Heart left ventricle (tissue), 16 donors: ENCODE results near the gene NFE2L1. TPM values are rescaled to one million over a fixed set of nuclear protein-coding genes. Genes with fewer than 3 reads are reported as not detected.

Experiments used
- ATAC-seq, 4 donors: fragments of 200-7000 bp; cut with Tn5 transposase; one replicate each; pipeline ENCODE4 v1.9.1; 2020 to 2022; ENCODE audit warnings: moderate library complexity in 4 of 4, mild to moderate bottlenecking in 3 of 4, moderate number of reproducible peaks in 1 of 4
- DNase-seq, 5 donors: peaks; one replicate each; pipeline ENCODE4 v3.0.0-alpha.2; 2020
- H3K27ac ChIP-seq, 12 donors: fragments of 200-600 bp; sonication (generic) in 4 of 12; one replicate each; pipeline versions ENCODE4 v1.5.0 to v1.8.0; 2016 to 2022; ENCODE audit warnings: mild to moderate bottlenecking in 2 of 12
- H3K27me3 ChIP-seq, 9 donors: fragments of 200-600 bp; sonication (generic) in 2 of 9; one replicate each; pipeline versions ENCODE4 v1.5.1 to v1.8.0; 2016 to 2022; ENCODE audit warnings: mild to moderate bottlenecking in 3 of 9
- H3K36me3 ChIP-seq, 9 donors: fragments of 200-600 bp; sonication (generic) in 2 of 9; one replicate each; pipeline versions ENCODE4 v1.5.0 to v1.8.0; 2018 to 2022; ENCODE audit warnings: mild to moderate bottlenecking in 2 of 9
- H3K4me1 ChIP-seq, 12 donors: fragments of 200-600 bp; sonication (generic) in 4 of 12; one replicate each; pipeline versions ENCODE4 v1.5.0 to v1.8.0; 2016 to 2022; ENCODE audit warnings: mild to moderate bottlenecking in 3 of 12
- H3K4me3 ChIP-seq, 12 donors: fragments of 200-600 bp; sonication (generic) in 4 of 12; one replicate each; pipeline versions ENCODE4 v1.5.0 to v1.8.0; 2017 to 2022; ENCODE audit warnings: mild to moderate bottlenecking in 9 of 12, moderate library complexity in 4 of 12
- H3K9me3 ChIP-seq, 12 donors: fragments of 200-600 bp; sonication (generic) in 4 of 12; one replicate each; pipeline versions ENCODE4 v1.5.0 to v1.8.0; 2016 to 2022; ENCODE audit warnings: mild to moderate bottlenecking in 1 of 12
- POLR2A ChIP-seq, 2 donors: fragments of 450-650 bp; IDR thresholded peaks; one replicate each; pipeline ENCODE4 v1.6.1; 2017; ENCODE audit warnings: antibody characterized with exemption in 2 of 2, mild to moderate bottlenecking in 2 of 2, moderate library complexity in 2 of 2
- WGBS, 4 donors: extraction: QIAGEN DNeasy Blood & Tissue Kit in 2 of 4; methylation state at CpG; one replicate each; pipeline versions ENCODE4 v1.1.5 to v1.1.7; 2013 to 2018; 5-methylcytosine and 5-hydroxymethylcytosine counted together
- intact Hi-C, 10 donors: fragments of 100-400 bp; cut with DNase I; formaldehyde crosslinking; loops; one replicate each; pipeline versions ENCODE4 v1.11.1 to v1.14.2; 2022
- microRNA counts, 2 donors: library from miRNA; unstranded; fragments of <30 nt; microRNA quantifications; one replicate each; lab custom pipeline; 2016
- microRNA-seq, 4 donors: library from miRNA; unstranded; fragments of <30 nt; microRNA quantifications; one replicate each; pipeline versions ENCODE4 to v1.2.0, GENCODE V29; 2017 to 2020
- polyA plus RNA-seq, 2 donors: library from polyadenylated mRNA; stranded (reverse); fragments of 200-250 nt; gene quantifications; one replicate each; pipeline ENCODE4 v1.2.3, GENCODE V29; 2013
- total RNA-seq, 9 donors: library from RNA; depleted of rRNA in 2 of 9; stranded (reverse); fragments of >200 nt in 2 of 9; fragmentation: NEBNext Ultra II Directional in 3 of 9; extraction: Animal tissue kit (Norgen Biotek cat#: 25700) in 3 of 9; gene quantifications; one replicate each; pipeline versions ENCODE4 v1.1.0 to v1.2.4, GENCODE V29; 2016 to 2023
- TF ChIP-seq, protein P1 (sequence below), 12 donors: fragments of 200-600 bp; sonication (generic) in 4 of 12; IDR thresholded peaks; one replicate each; pipeline versions ENCODE4 v1.5.0 to v1.8.0; 2018 to 2022; ENCODE audit warnings: antibody characterized with exemption in 12 of 12, mild to moderate bottlenecking in 5 of 12
- donor health status: ischemic (EF 13 %, LVEDD 7.1; RV severe dilation, severe dysfunction).
- donor health status: healthy with polysubstance abuse.
- donor health status: DM: no; HTN: yes; CAD: no.
- donor health status: DM: no; HTN: no; CAD: no.
- donor health status: ischemic (EF 25% LVEDD 6.9; RV normal size, moderate dysfunction).
- donor health status: ischemic (EF 25% LVEDD 5.7; RV mildly dilated, moderate dysfunction).
- donor health status: healthy.
- donor health status: DM: yes; HTN: yes; CAD: no.
- donor health status: ischemic (EF 35%, LVEDD 5.7; RV mildly dilated, moderate dysfunction).
- donor health status: nonischemic (EF 11% LVEDD 7.7; RV severe dilation, severe dysfunction).
- donor health status: DM: yes; HTN: yes; CAD: no.
- donor health status: PGD.
- donor health status: ischemic (EF 29% LVEDD 5.4; RV normal size, mild dysfunction).
- donor health status: nonischemic (EF 23%, LVEDD 6.1; RV moderate dilation, normal function).

NFE2L1 gene
- total and polyA plus RNA-seq, 11 donors = 254 to 1,055 (median 553) TPM

DNA sequence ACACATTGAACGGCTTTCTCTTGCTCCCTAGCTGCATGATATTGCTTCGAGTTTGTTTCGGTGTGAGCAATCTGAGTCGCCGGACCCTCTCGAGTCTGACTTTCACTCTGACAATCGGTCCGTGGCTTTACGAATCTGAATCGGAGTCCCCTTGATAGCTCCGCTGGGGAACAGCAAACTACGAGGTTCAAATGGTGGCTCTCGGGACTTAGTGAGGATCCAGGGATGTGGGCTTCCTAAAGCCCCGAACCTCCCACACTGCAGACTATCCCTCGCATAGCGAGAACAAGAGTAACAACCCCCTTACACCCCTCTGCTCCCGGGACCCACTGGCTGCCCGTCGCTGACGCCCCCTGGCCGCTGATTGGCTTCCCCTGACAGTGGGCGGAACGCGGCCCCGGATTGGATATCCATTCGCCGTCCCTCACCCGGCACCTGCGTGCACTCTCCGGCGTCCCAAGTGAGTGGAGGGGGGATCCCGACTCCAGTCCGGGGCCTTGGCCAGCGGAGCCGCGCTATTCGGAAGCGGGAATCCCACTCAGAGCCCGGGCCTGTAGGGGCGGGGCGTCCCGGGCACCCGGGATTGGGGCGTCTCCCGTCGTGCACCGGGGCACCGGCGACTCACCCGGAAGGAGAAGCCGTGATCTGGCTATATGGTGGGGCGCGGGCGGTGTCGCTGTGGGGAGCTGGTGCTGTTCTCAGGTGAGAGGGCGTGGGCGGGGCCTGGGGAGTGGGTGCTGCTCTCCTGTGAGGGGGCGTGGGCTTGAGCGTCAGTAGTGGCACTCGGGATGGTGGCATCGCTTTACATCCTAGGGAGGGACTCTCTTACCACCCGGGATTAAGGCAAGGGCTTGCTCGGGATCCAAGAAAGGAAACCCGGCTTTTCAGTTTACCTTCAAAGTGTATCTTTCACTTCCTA, 59.2 kb downstream of the NFE2L1 start, which contains the start of gene SNX11:
SNX11 (plus strand) TSS at position 630 of the 919 bp plus-strand sequence. CDS start 4,278 bp downstream, outside the sequence.
- Histone ChIP-seq H3K9me3 (peaks cover 0 to 5% (median 0%) of the 10 kb centered on the region in 12 donors), H3K27me3 (no peaks in the 10 kb centered on the region), H3K27ac (peak within 1 kb of the TSS; percentile 86 to 98 (median 96)), H3K4me1 (peaks cover 0 to 55% (median 22%) of the 10 kb centered on the region in 12 donors), H3K36me3 (peaks cover 0 to 1% (median 0%) of the 10 kb centered on the region in 9 donors), H3K4me3 (peak within 1 kb of the TSS; percentile 73 to 97 (median 88))
- peak; percentile 97 to 99 (median 98) for ATAC-seq
- intact Hi-C loops = no loop called here
- TF ChIP-seq POLR2A (IDR thresholded peaks at IDR 0.05) = peak in 1 of 2 donors; percentile 81
- TF ChIP-seq, protein P1, sequence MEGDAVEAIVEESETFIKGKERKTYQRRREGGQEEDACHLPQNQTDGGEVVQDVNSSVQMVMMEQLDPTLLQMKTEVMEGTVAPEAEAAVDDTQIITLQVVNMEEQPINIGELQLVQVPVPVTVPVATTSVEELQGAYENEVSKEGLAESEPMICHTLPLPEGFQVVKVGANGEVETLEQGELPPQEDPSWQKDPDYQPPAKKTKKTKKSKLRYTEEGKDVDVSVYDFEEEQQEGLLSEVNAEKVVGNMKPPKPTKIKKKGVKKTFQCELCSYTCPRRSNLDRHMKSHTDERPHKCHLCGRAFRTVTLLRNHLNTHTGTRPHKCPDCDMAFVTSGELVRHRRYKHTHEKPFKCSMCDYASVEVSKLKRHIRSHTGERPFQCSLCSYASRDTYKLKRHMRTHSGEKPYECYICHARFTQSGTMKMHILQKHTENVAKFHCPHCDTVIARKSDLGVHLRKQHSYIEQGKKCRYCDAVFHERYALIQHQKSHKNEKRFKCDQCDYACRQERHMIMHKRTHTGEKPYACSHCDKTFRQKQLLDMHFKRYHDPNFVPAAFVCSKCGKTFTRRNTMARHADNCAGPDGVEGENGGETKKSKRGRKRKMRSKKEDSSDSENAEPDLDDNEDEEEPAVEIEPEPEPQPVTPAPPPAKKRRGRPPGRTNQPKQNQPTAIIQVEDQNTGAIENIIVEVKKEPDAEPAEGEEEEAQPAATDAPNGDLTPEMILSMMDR (IDR thresholded peaks at IDR 0.05) = peak in 4 of 12 donors; percentile 35 to 57 (median 40)
- WGBS, 4 donors = 0 to 1% (median 0%) methylated on average over 19 to 64 of the region's 64 CpGs
- DNase-seq = peak; percentile 90 to 95 (median 94)

DNA sequence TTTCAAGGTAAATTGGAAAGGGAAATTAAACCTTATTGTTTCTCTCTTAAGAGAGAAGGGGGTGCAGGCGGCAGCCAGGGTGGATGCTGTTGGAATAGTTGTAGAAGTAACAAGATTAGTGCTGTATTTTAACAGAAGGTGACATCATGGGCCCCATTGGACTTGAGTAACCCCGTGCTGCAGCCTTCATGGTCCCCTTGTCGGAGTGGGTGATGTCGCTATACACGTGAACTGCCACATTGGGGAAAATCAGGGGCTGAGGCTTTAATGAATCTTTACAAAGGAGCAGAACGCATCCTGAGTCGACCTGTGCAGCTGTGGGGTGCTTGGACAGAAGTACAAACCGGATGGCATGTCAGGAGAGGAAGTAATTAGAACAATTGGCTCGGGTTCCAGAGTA, 62.6 kb downstream of the NFE2L1 start:
- DNase-seq (no peak), ATAC-seq (no peak)
- intact Hi-C loops = no loop called here
- H3K9me3 ChIP-seq = no peaks in the 10 kb centered on the region
- WGBS, 4 donors = 63 to 74% (median 68%) methylated on average over 9 of the region's 9 CpGs
- peak overlapping the region in 1 of 12 donors; percentile 51 for H3K27ac ChIP-seq
- no peak overlapping the region for H3K4me3 ChIP-seq
- TF ChIP-seq, protein P1 (IDR thresholded peaks at IDR 0.05) = no peak
- no peak for TF ChIP-seq POLR2A (IDR thresholded peaks at IDR 0.05)
- H3K36me3 ChIP-seq = peaks cover 0 to 34% (median 26%) of the 10 kb centered on the region in 9 donors
- peaks cover 0 to 67% (median 22%) of the 10 kb centered on the region in 12 donors for H3K4me1 ChIP-seq
- H3K27me3 ChIP-seq = no peaks in the 10 kb centered on the region

MicroRNAs encoded within 50 kb of the gene (microRNA counts, 767-probe panel; counts per million panel counts)
- microRNA hsa-miR-152 (lab: Ali Mortazavi, UCI) = 2,636 to 2,854 counts per million in 2 donors

Small RNAs within 50 kb of the gene (microRNA-seq; reads per million reads assigned to microRNA genes)
- gene MIR152 = 845 to 1,742 (median 1,192) reads per million in 4 donors

Other genes starting within 250 kb of the NFE2L1 start
- 1 to 10 TPM; 1.5 to 7.4 (median 5.8) TPM for gene OSBPL7, start 226.6 kb upstream of the NFE2L1 start, total RNA-seq
- gene OSBPL7, start 226.6 kb upstream of the NFE2L1 start, polyA plus RNA-seq = 1 to 10 TPM; 3.0 to 5.2 TPM
- 10 to 100 TPM; 45.8 to 79.2 (median 63.2) TPM for gene MRPL10, start 216.8 kb upstream of the NFE2L1 start, total RNA-seq
- gene MRPL10, start 216.8 kb upstream of the NFE2L1 start, polyA plus RNA-seq = 10 to 100 TPM; 43.8 to 64.5 TPM
- under 1 TPM in 7 of 9 donors, not detected in 2; 0.22 to 0.44 (median 0.35) TPM for gene LRRC46, start 216.7 kb upstream of the NFE2L1 start, total RNA-seq
- gene LRRC46, start 216.7 kb upstream of the NFE2L1 start, polyA plus RNA-seq = under 1 TPM; 0.17 to 0.23 TPM
- 10 to 100 TPM; 29.4 to 42.9 (median 33.9) TPM for gene SCRN2, start 207.1 kb upstream of the NFE2L1 start, total RNA-seq
- 10 to 100 TPM; 17.5 to 58.5 TPM for gene SCRN2, start 207.1 kb upstream of the NFE2L1 start, polyA plus RNA-seq
- under 1 TPM in 7 of 9 donors, not detected in 2; 0.12 to 0.88 (median 0.32) TPM for gene SP6, start 197.2 kb upstream of the NFE2L1 start, total RNA-seq
- 1 to 10 TPM in 1 of 2 donors, under 1 TPM in 1; 0.19 to 2.5 TPM for gene SP6, start 197.2 kb upstream of the NFE2L1 start, polyA plus RNA-seq
- gene SP2, start 152.1 kb upstream of the NFE2L1 start, total RNA-seq = 10 to 100 TPM; 11.1 to 21.2 (median 16.7) TPM
- 10 to 100 TPM in 1 of 2 donors, 1 to 10 TPM in 1; 4.1 to 15.8 TPM for gene SP2, start 152.1 kb upstream of the NFE2L1 start, polyA plus RNA-seq
- 10 to 100 TPM; 24.2 to 45.0 (median 36.1) TPM for gene PNPO, start 106.8 kb upstream of the NFE2L1 start, total RNA-seq
- gene PNPO, start 106.8 kb upstream of the NFE2L1 start, polyA plus RNA-seq = 10 to 100 TPM; 12.6 to 16.1 TPM
- gene PRR15L, start 90.5 kb upstream of the NFE2L1 start, total RNA-seq = 1 to 10 TPM in 1 of 9 donors, not detected in 8; 2.7 TPM
- under 1 TPM in 1 of 2 donors, not detected in 1; 0.04 TPM for gene PRR15L, start 90.5 kb upstream of the NFE2L1 start, polyA plus RNA-seq
- 10 to 100 TPM; 41.2 to 80.9 (median 53.6) TPM for gene CDK5RAP3, start 77.2 kb upstream of the NFE2L1 start, total RNA-seq
- gene CDK5RAP3, start 77.2 kb upstream of the NFE2L1 start, polyA plus RNA-seq = 10 to 100 TPM; 53.8 to 56.6 TPM
- 10 to 100 TPM; 35.4 to 64.3 (median 54.8) TPM for gene COPZ2, start 10.6 kb upstream of the NFE2L1 start, total RNA-seq
- gene COPZ2, start 10.6 kb upstream of the NFE2L1 start, polyA plus RNA-seq = 10 to 100 TPM; 13.2 to 48.2 TPM
- 10 to 100 TPM; 28.5 to 43.8 (median 37.9) TPM for gene CBX1, start 53.1 kb downstream of the NFE2L1 start, total RNA-seq
- gene CBX1, start 53.1 kb downstream of the NFE2L1 start, polyA plus RNA-seq = 10 to 100 TPM; 24.6 to 51.7 TPM
- gene SNX11, start 59.4 kb downstream of the NFE2L1 start, total RNA-seq = 10 to 100 TPM in 7 of 9 donors, 1 to 10 TPM in 2; 8.5 to 25.0 (median 11.3) TPM
- 10 to 100 TPM in 1 of 2 donors, 1 to 10 TPM in 1; 5.2 to 30.8 TPM for gene SNX11, start 59.4 kb downstream of the NFE2L1 start, polyA plus RNA-seq